Measurements from ENCODE around the gene STIL. TPM values are rescaled to one million over a fixed set of nuclear protein-coding genes. Genes with fewer than 3 reads are reported as not detected.

STIL gene
- total and polyA plus RNA-seq, 2 of the 13 experiments (the other 11 are each of a cell fraction or from before 2014, with no cell fraction given): 13.7 to 18.6 TPM

DNA sequence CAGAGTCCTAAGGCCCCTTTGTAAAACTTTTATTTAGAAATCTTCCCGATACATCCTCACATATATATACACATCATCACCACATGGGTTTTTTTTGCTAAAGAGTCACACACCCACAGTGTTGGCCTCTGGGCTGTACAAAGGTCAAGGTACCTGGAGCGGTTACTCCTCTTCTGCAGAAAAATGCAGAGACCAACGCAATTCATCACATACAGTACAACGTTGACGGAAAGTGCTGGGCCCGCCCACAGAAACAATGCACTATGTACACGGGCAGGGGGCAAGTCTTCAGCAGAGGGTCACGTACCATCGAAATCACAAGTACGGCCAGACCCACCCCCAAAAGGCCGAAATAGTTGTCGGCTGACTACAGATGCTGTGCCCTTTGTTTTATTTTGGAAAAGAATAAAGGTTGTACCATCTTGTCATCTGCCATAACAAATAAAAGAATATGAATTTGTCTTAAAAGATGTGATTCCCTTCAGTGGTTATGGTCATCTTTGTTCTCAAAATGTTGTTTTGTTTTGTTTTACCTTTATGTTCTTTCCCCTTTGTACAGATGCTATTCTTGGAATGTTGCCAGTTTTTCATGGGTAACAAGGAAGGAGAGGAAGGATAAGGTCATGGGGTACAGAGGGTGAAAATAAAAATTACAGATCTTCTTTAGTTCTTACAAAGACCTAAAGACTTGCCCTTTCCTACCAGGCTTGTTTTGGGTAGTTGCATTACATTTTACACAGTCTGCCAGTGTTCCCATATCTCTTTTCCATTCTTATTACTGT is 97.5 kb downstream of the STIL start (continued):
- no peak for TF ChIP-seq PRMT3 (CRISPR knock-in tag; IDR thresholded peaks at IDR 0.05; ENCODE audit: borderline replicate concordance, low read depth)
- no peak for TF ChIP-seq ZNF772 (CRISPR knock-in tag; IDR thresholded peaks at IDR 0.05)
- TF ChIP-seq TEAD3 (CRISPR knock-in tag; optimal IDR thresholded peaks at IDR 0.05; ENCODE audit: borderline replicate concordance): peak; percentile 85
- TF ChIP-seq HNF4A (CRISPR knock-in tag; IDR thresholded peaks at IDR 0.05): peak; percentile 79
- TF ChIP-seq ZFP1 (CRISPR knock-in tag; IDR thresholded peaks at IDR 0.05): no peak
- no peak for TF ChIP-seq ZNF790 (CRISPR knock-in tag; IDR thresholded peaks at IDR 0.05; ENCODE audit: borderline replicate concordance)
- TF ChIP-seq ZNF335 (CRISPR knock-in tag; IDR thresholded peaks at IDR 0.05): no peak
- TF ChIP-seq, protein P1, sequence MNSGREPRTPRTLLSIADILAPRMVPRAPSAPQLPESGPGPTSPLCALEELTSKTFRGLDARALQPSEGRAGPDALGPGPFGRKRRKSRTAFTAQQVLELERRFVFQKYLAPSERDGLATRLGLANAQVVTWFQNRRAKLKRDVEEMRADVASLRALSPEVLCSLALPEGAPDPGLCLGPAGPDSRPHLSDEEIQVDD (CRISPR knock-in tag; IDR thresholded peaks at IDR 0.05; ENCODE audit: borderline replicate concordance): no peak
- no peak for TF ChIP-seq KAT2B (IDR thresholded peaks at IDR 0.05; ENCODE audit: borderline replicate concordance, low read depth, low read length)
- no peak for TF ChIP-seq ZNF30 (CRISPR knock-in tag; IDR thresholded peaks at IDR 0.05)
- TF ChIP-seq ZNF101 (CRISPR knock-in tag; IDR thresholded peaks at IDR 0.05; ENCODE audit: borderline replicate concordance, low read depth): no peak
- TF ChIP-seq U2AF2 (IDR thresholded peaks at IDR 0.05; ENCODE audit: low read depth, low read length): no peak
- TF ChIP-seq SMAD1 (CRISPR knock-in tag; IDR thresholded peaks at IDR 0.05; ENCODE audit: borderline replicate concordance, low read depth): no peak
- no peak; the same call in 1 of the 2 replicates for TF ChIP-seq NCOR1 (IDR thresholded peaks at IDR 0.05; ENCODE audit: borderline replicate concordance, low read length)
- TF ChIP-seq, protein P2, sequence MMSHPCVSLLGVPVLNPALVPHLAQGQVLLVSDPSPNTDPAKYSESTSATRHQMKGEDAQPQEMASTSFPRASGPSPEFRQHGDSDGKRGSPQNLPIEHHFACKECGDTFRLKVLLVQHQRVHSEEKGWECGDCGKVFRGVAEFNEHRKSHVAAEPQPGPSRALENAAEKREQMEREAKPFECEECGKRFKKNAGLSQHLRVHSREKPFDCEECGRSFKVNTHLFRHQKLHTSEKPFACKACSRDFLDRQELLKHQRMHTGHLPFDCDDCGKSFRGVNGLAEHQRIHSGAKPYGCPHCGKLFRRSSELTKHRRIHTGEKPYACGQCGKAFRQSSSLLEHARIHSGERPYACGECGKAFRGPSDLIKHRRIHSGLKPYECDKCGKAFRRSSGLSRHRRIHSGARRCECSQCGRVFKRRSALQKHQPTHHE (CRISPR knock-in tag; IDR thresholded peaks at IDR 0.05; ENCODE audit: borderline replicate concordance): no peak
- no peak for TF ChIP-seq ZNF274 (CRISPR knock-in tag; IDR thresholded peaks at IDR 0.05)
- TF ChIP-seq ZNF614 (CRISPR knock-in tag; IDR thresholded peaks at IDR 0.05; ENCODE audit: borderline replicate concordance): 0 out of 2 replicates have a peak, but pooled peaks have one; percentile 18
- TF ChIP-seq GTF2F1 (IDR thresholded peaks at IDR 0.05; ENCODE audit: low read length): no peak
- no peak for TF ChIP-seq TCF7L2 (IDR thresholded peaks at IDR 0.05; ENCODE audit: low read depth, low read length)
- peak; percentile 51; the same call in 1 of the 2 replicates for TF ChIP-seq RARA (CRISPR knock-in tag; IDR thresholded peaks at IDR 0.05)
- TF ChIP-seq, protein P3, sequence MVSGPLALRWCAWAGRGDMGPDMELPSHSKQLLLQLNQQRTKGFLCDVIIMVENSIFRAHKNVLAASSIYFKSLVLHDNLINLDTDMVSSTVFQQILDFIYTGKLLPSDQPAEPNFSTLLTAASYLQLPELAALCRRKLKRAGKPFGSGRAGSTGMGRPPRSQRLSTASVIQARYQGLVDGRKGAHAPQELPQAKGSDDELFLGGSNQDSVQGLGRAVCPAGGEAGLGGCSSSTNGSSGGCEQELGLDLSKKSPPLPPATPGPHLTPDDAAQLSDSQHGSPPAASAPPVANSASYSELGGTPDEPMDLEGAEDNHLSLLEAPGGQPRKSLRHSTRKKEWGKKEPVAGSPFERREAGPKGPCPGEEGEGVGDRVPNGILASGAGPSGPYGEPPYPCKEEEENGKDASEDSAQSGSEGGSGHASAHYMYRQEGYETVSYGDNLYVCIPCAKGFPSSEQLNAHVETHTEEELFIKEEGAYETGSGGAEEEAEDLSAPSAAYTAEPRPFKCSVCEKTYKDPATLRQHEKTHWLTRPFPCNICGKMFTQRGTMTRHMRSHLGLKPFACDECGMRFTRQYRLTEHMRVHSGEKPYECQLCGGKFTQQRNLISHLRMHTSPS (CRISPR knock-in tag; IDR thresholded peaks at IDR 0.05; ENCODE audit: low read depth): no peak
- no peak for TF ChIP-seq ZNF20 (CRISPR knock-in tag; IDR thresholded peaks at IDR 0.05)
- no peak for TF ChIP-seq ZNF296 (CRISPR knock-in tag; conservative IDR thresholded peaks at IDR 0.05)
- TF ChIP-seq CC2D1A (CRISPR knock-in tag; IDR thresholded peaks at IDR 0.05): no peak
- TF ChIP-seq SETDB1 (CRISPR knock-in tag; IDR thresholded peaks at IDR 0.05; ENCODE audit: borderline replicate concordance): no peak
- no peak for TF ChIP-seq ZNF34 (CRISPR knock-in tag; IDR thresholded peaks at IDR 0.05; ENCODE audit: borderline replicate concordance)
- TF ChIP-seq SNRNP70 (IDR thresholded peaks at IDR 0.05; ENCODE audit: low read depth, low read length): no peak

All from HepG2 (cell line).